K562 (cell line): Measurements from ENCODE around the gene HRC. TPM values are rescaled to one million over a fixed set of nuclear protein-coding genes. Genes with fewer than 3 reads are reported as not detected.

Experiments used
- ATAC-seq: fragments of 200-7000 bp; cut with Tn5 transposase; 3 replicates; pipeline ENCODE4 v1.9.1; 2020; ENCODE audit warnings: moderate library complexity
- BruUV-seq: library from RNA; stranded (reverse); fragments of 400-500 nt; replicated peaks from 2 replicates; lab custom pipeline; 2021; lab: Mats Ljungman, UMichigan
- CTCF ChIA-PET: fragments of 300-600 bp; formaldehyde crosslinking; extraction: SDS; loops from one replicate; lab custom pipeline; 2021; ENCODE audit warnings: low intra/inter-chr PET ratio; lab: Yijun Ruan, JAX
- POLR2A ChIA-PET: fragments of 300-600, 350-650 bp; sonication (Branson Sonifier 250); formaldehyde crosslinking; extraction: SDS; loops from one replicate; lab custom pipeline; 2021; ENCODE audit warnings: antibody characterized with exemption, inconsistent platforms; lab: Yijun Ruan, JAX
- DNase-seq, 4 experiments: peaks; one replicate each; pipeline versions ENCODE4 v3.0.0 to v3.0.0-alpha.2; 2011 to 2018; ENCODE audit warnings: low spot score in 3 of 4, mixed read lengths in 3 of 4; ENCODE audit errors: extremely low read depth in 1 of 4
- FAIRE-seq: peaks from 2 replicates; lab custom pipeline; 2011; peaks lifted over from hg19 to GRCh38; lab: Jason Lieb, UNC
- H2AFZ ChIP-seq: 2 replicates; pipeline ENCODE4 v1.6.0; 2011; ENCODE audit warnings: low read depth, low read length, control low read depth, inconsistent platforms
- H3K27ac ChIP-seq: fragments of 200-600 bp; 3 replicates; pipeline ENCODE4 v1.8.0; 2011; ENCODE audit warnings: low read depth, mild to moderate bottlenecking, control low read depth, inconsistent platforms, low read length, moderate library complexity, mixed read lengths; ENCODE audit errors: extremely low read depth
- H3K27me3 ChIP-seq, 2 experiments: fragments of 300-600 bp in 1 of 2; 2 replicates in 1 of 2; 3 replicates in 1 of 2; pipeline versions ENCODE4 v1.6.0 to v1.8.0; 2011; ENCODE audit warnings: inconsistent platforms in 2 of 2, low read length in 2 of 2, mild to moderate bottlenecking in 1 of 2, mixed read lengths in 1 of 2, moderate library complexity in 1 of 2; ENCODE audit not compliant: control insufficient read depth in 2 of 2, insufficient read depth in 2 of 2
- H3K36me3 ChIP-seq: fragments of 300-600 bp; 3 replicates; pipeline ENCODE4 v1.8.0; 2011; ENCODE audit warnings: mild to moderate bottlenecking, low read length, inconsistent platforms; ENCODE audit not compliant: control insufficient read depth, insufficient read depth
- H3K4me1 ChIP-seq, 2 experiments: fragments of 200-600 bp in 1 of 2; replicated peaks in 1 of 2; 2 replicates in 1 of 2; 3 replicates in 1 of 2; pipeline versions ENCODE4 v1.5.1 to v1.8.0; 2011; ENCODE audit warnings: inconsistent platforms in 2 of 2, low read length in 2 of 2, mild to moderate bottlenecking in 1 of 2, mixed read lengths in 1 of 2, moderate library complexity in 1 of 2; ENCODE audit not compliant: control insufficient read depth in 2 of 2, insufficient read depth in 2 of 2
- H3K4me2 ChIP-seq: 2 replicates; pipeline ENCODE4 v1.6.1; 2011; ENCODE audit warnings: low read length, control low read depth, inconsistent platforms, mixed read lengths; ENCODE audit not compliant: insufficient read depth
- H3K4me3 ChIP-seq: fragments of 200-600 bp; sonication (generic), shearing (Covaris generic); 2 replicates; pipeline ENCODE4 v1.5.1; 2016; ENCODE audit warnings: control low read depth, inconsistent platforms
- H3K79me2 ChIP-seq: fragments of 200-600 bp; 3 replicates; pipeline ENCODE4 v1.8.0; 2011; ENCODE audit warnings: low read length, inconsistent platforms; ENCODE audit not compliant: control insufficient read depth, insufficient read depth
- H3K9ac ChIP-seq, 2 experiments: 2 replicates each; pipeline versions ENCODE4 v1.6.0 to v1.6.1; 2011; ENCODE audit warnings: low read depth in 2 of 2, low read length in 2 of 2, control low read depth in 1 of 2, inconsistent platforms in 1 of 2, mild to moderate bottlenecking in 1 of 2, mixed read lengths in 1 of 2; ENCODE audit not compliant: insufficient read depth in 1 of 2
- H3K9me1 ChIP-seq: one replicate; pipeline ENCODE4 v1.6.0; 2011; ENCODE audit warnings: inconsistent platforms, mild to moderate bottlenecking, low read length, moderate library complexity; ENCODE audit not compliant: control insufficient read depth, insufficient read depth
- H3K9me3 ChIP-seq: replicated peaks from 2 replicates; pipeline ENCODE4 v1.5.1; 2011; ENCODE audit warnings: low read depth, low read length, inconsistent platforms; ENCODE audit not compliant: control insufficient read depth, insufficient read depth
- H4K20me1 ChIP-seq: replicated peaks from 2 replicates; pipeline ENCODE4 v1.6.1; 2011; ENCODE audit warnings: low read length, inconsistent platforms, mixed read lengths; ENCODE audit not compliant: control insufficient read depth, insufficient read depth
- CC2D1A ChIP-seq: fragments of 450-650 bp; IDR thresholded peaks from 2 replicates; pipeline ENCODE4 v1.6.1; 2017; ENCODE audit warnings: mild to moderate bottlenecking
- CREB1 ChIP-seq, 2 experiments: sonication (generic) in 1 of 2; formaldehyde crosslinking in 1 of 2; IDR thresholded peaks; 2 replicates each; pipeline versions ENCODE4 v1.6.1 to v1.8.0; 2012 to 2022; ENCODE audit warnings: inconsistent platforms in 1 of 2, mild to moderate bottlenecking in 1 of 2, missing genetic modification reagents in 1 of 2, moderate library complexity in 1 of 2
- ESRRA ChIP-seq: fragments of 450-650 bp; IDR thresholded peaks from 2 replicates; pipeline ENCODE4 v1.6.1; 2014; ENCODE audit warnings: low read depth, mild to moderate bottlenecking, moderate library complexity, borderline replicate concordance
- FOS ChIP-seq: IDR thresholded peaks from 3 replicates; pipeline ENCODE4 v1.6.1; 2011; ENCODE audit not compliant: insufficient read length; ENCODE audit errors: extremely low read depth
- FOXA3 ChIP-seq, 2 experiments: fragments of 450-650 bp in 1 of 2; sonication (generic) in 1 of 2; formaldehyde crosslinking; IDR thresholded peaks in 1 of 2; conservative IDR thresholded peaks in 1 of 2; 2 replicates each; pipeline versions ENCODE4 v1.4.0 to v1.8.0; 2020 to 2022; ENCODE audit warnings: mild to moderate bottlenecking in 2 of 2, missing genetic modification reagents in 1 of 2
- FUS ChIP-seq: fragments of 200-400 bp; formaldehyde crosslinking; optimal IDR thresholded peaks from 2 replicates; pipeline ENCODE3; 2017; ENCODE audit warnings: low read depth, low read length
- GABPB1 ChIP-seq: sonication (generic); formaldehyde crosslinking; IDR thresholded peaks from 2 replicates; pipeline ENCODE4 v1.8.0; 2022; ENCODE audit warnings: mild to moderate bottlenecking, missing genetic modification reagents
- HDAC6 ChIP-seq: IDR thresholded peaks from 2 replicates; pipeline ENCODE4 v1.6.1; 2012; ENCODE audit warnings: low read depth, mild to moderate bottlenecking, control low read depth, inconsistent platforms, low read length, moderate library complexity
- HDGF ChIP-seq: fragments of 450-650 bp; IDR thresholded peaks from 2 replicates; pipeline ENCODE4 v1.6.1; 2016
- L3MBTL2 ChIP-seq: fragments of 450-650 bp; IDR thresholded peaks from 2 replicates; pipeline ENCODE4 v1.6.1; 2016; ENCODE audit warnings: mild to moderate bottlenecking, moderate library complexity
- MCM7 ChIP-seq, 2 experiments: fragments of 450-650 bp; IDR thresholded peaks; 2 replicates each; pipeline ENCODE4 v1.6.1; 2016 to 2018
- PHB2 ChIP-seq: fragments of 450-650 bp; IDR thresholded peaks from 2 replicates; pipeline ENCODE4 v1.6.1; 2017; ENCODE audit warnings: low read depth
- POLR2B ChIP-seq: fragments of 450-650 bp; IDR thresholded peaks from 2 replicates; pipeline ENCODE4 v1.6.1; 2018; ENCODE audit warnings: low read depth; ENCODE audit not compliant: partially characterized antibody
- RFX5 ChIP-seq: IDR thresholded peaks from 2 replicates; pipeline ENCODE4 v1.6.1; 2011; ENCODE audit warnings: low read depth, mild to moderate bottlenecking, improper control_type of control experiment, low read length
- SNAPC5 ChIP-seq: fragments of 250-450 bp; sonication (Bioruptor Pico); IDR thresholded peaks from 2 replicates; pipeline ENCODE4 v1.8.0; 2021; ENCODE audit warnings: moderate library complexity, mild to moderate bottlenecking, inconsistent platforms
- STAT5A ChIP-seq: IDR thresholded peaks from 2 replicates; pipeline ENCODE4 v1.6.1; 2012; ENCODE audit warnings: low read length, inconsistent platforms, borderline replicate concordance
- ZNF184 ChIP-seq: sonication (generic); formaldehyde crosslinking; IDR thresholded peaks from 2 replicates; pipeline ENCODE4 v1.5.0; 2020; ENCODE audit warnings: missing genetic modification reagents
- ZNF436 ChIP-seq: fragments of 250-450, 450-650 bp; sonication (Bioruptor Pico); formaldehyde crosslinking; IDR thresholded peaks from 2 replicates; pipeline ENCODE4 v1.7.0; 2020; ENCODE audit warnings: mild to moderate bottlenecking
- ZNF507 ChIP-seq: conservative IDR thresholded peaks from 2 replicates; pipeline ENCODE4 v1.6.1; 2017; ENCODE audit warnings: missing genetic modification characterization, missing compliant biosample characterization
- ZNF76 ChIP-seq: fragments of 250-450 bp; sonication (Bioruptor Pico); IDR thresholded peaks from 2 replicates; pipeline ENCODE4 v1.4.0; 2020; ENCODE audit warnings: mild to moderate bottlenecking, moderate library complexity, borderline replicate concordance
- ZSCAN29 ChIP-seq: fragments of 450-650 bp; IDR thresholded peaks from 2 replicates; pipeline ENCODE4 v1.6.1; 2017
- WGBS: fragments of 100-300 bp; shearing (Covaris generic); methylation state at CpG from one replicate; pipeline ENCODE4 v1.1.6; 2016; ENCODE audit warnings: low coverage, mixed read lengths; ENCODE audit not compliant: insufficient coverage; ENCODE audit errors: missing lambda C conversion rate; 5-methylcytosine and 5-hydroxymethylcytosine counted together
- in situ Hi-C: fragments of 300-500 bp; cut with MboI; formaldehyde crosslinking; loops from 4 replicates; pipeline ENCODE4 v1.15.0; 2018; ENCODE audit warnings: inconsistent platforms, mixed read lengths
- intact Hi-C: fragments of 100-400 bp; cut with micrococcal nuclease; formaldehyde crosslinking; loops from 2 replicates; pipeline ENCODE4 v1.14.2; 2022
- polyA plus RNA-seq, 8 experiments: library from polyadenylated mRNA; depleted of rRNA in 4 of 8; stranded (reverse) in 5 of 8; unstranded in 3 of 8; fragments of >200 nt; fragmentation: Nextera tagmentation in 2 of 8; fragmentation: Illumina TruSeq in 1 of 8; extraction: Ambion mirVana in 2 of 8; extraction: Trizol in 1 of 8; gene quantifications; 2 replicates each; pipeline versions ENCODE4 v1.2.1 to v1.2.3, GENCODE V29; 2011 to 2014; ENCODE audit warnings: inconsistent platforms in 1 of 8, missing spikeins in 1 of 8
- total RNA-seq, 7 experiments: library from RNA; depleted of rRNA in 6 of 7; stranded (reverse); fragments of >200 nt in 6 of 7; fragmentation: Illumina TruSeq in 2 of 7; extraction: Trizol in 2 of 7; gene quantifications; 2 replicates each; pipeline versions ENCODE4 v1.2.1 to v1.2.3, GENCODE V29; 2011 to 2021; ENCODE audit warnings: low replicate concordance in 1 of 7
- TF ChIP-seq, protein P1 (sequence below): fragments of 450-650 bp; formaldehyde crosslinking; IDR thresholded peaks from 2 replicates; pipeline ENCODE4 v1.4.0; 2022; ENCODE audit warnings: mild to moderate bottlenecking, moderate library complexity
- TF ChIP-seq, protein P2 (sequence below): fragments of 450-650 bp; formaldehyde crosslinking; IDR thresholded peaks from 2 replicates; pipeline ENCODE4 v1.4.0; 2020; ENCODE audit warnings: mild to moderate bottlenecking, moderate library complexity

Gene HRC
- total and polyA plus RNA-seq, 9 of the 15 experiments (the other 6 are each of a cell fraction or from before 2014, with no cell fraction given) = 0.66 to 18.7 (median 13.1) TPM

DNA sequence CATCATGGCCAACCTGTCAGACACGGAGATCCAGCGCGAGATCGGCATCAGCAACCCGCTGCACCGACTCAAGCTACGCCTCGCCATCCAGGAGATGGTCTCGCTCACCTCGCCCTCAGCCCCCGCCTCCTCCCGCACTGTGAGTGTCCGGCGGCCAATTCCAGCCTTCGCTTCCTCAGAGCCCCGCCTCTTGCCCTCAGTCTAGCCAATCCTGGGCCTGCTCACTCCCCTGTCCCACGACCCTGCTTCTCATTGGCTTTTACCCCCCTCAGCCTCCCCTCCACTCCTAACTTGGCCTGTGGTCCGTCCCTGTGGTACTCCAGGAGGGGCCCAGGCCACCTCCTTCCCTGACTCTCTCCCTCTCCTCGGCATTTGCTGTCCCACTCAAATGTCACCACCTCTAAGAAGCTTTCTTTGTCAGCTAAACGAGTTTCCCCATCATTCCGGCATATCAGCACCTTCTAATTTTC is 12.3 kb downstream of the HRC start (continued):
- TF ChIP-seq SNAPC5 (no peak), L3MBTL2 (peak; percentile 59; the same call in 1 of the 2 replicates), FOXA3 (CRISPR knock-in tag; conservative IDR thresholded peaks at IDR 0.05 in 1 of 2, IDR thresholded peaks at IDR 0.05 in 1 of 2) (no peak), GABPB1 (peak; percentile 45; the same call in 1 of the 2 replicates), FOS (peak; percentile 80), POLR2B (peak; percentile 32), HDAC6 (no peak), MCM7 (IDR thresholded peaks at IDR 0.05) (0 out of 4 replicates have a peak, but pooled peaks of 1 of the 2 experiments have one; percentile 34), CREB1 (IDR thresholded peaks at IDR 0.05) (no peak), CREB1 (CRISPR knock-in tag; IDR thresholded peaks at IDR 0.05) (peak; percentile 54; the same call in 1 of the 2 replicates), ZNF507 (no peak), HDGF (peak; percentile 97), ESRRA (peak; percentile 36; the same call in 1 of the 2 replicates), ZSCAN29 (no peak), PHB2 (no peak)

DNA sequence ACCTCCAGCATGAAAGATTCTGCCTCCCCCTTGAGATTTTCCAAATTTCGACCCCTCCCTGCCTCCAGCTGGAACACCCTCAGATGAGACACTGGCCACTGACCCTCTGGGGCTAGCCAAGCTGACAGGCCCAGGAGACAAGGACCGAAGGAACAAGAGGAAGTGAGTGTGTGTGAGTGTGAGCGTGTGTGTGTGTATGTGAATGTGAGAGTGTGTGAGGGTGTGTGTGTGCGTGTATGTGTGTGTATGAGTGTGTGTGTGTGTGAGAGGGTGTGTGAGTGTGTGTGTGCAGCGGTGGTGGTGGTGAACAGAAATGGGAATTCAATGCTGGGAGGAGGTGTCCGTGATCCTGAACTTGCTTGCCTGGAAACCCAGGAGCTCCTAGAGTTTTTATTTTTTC is 13.8 kb downstream of the HRC start:
- Histone ChIP-seq H3K9me3 (no peaks in the 10 kb centered on the region), H3K9ac (no peak overlapping the region), H3K4me3 (no peak overlapping the region), H3K4me2 (no peak overlapping the region), H3K4me1 (peaks cover 10 to 37% of the 10 kb centered on the region in 2 experiments; a peak in 4 of 5 replicates), H3K36me3 (peaks cover 7% of the 10 kb centered on the region; the same call in 1 of the 3 replicates), H2AFZ (no peak overlapping the region), H3K27ac (no peak overlapping the region), H3K79me2 (no peaks in the 10 kb centered on the region), H3K9me1 (no peaks in the 10 kb centered on the region), H4K20me1 (no peaks in the 10 kb centered on the region), H3K27me3 (no peaks in the 10 kb centered on the region)
- BruUV-seq = no TSS peak
- FAIRE-seq = peak; percentile 46
- CTCF ChIA-PET = no interaction called here
- no peak for ATAC-seq
- 63% methylated on average over 5 of the region's 6 CpGs for WGBS
- in situ Hi-C loops (no loop called here), intact Hi-C loops (no loop called here)
- POLR2A ChIA-PET = interaction anchor here (0.5 to 1.3 kb wide), 2 partner anchors 10 to 12 kb away, joined by 3 read pairs; no protein-coding TSS in a partner anchor
- DNase-seq = no peak
- no peak for TF ChIP-seq CC2D1A
- no peak for TF ChIP-seq FUS
- TF ChIP-seq ZNF184 (CRISPR knock-in tag) = no peak
- TF ChIP-seq ZNF436 (CRISPR knock-in tag) = no peak
- TF ChIP-seq, protein P1, sequence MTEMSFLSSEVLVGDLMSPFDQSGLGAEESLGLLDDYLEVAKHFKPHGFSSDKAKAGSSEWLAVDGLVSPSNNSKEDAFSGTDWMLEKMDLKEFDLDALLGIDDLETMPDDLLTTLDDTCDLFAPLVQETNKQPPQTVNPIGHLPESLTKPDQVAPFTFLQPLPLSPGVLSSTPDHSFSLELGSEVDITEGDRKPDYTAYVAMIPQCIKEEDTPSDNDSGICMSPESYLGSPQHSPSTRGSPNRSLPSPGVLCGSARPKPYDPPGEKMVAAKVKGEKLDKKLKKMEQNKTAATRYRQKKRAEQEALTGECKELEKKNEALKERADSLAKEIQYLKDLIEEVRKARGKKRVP (CRISPR knock-in tag) = no peak
- TF ChIP-seq, protein P2, sequence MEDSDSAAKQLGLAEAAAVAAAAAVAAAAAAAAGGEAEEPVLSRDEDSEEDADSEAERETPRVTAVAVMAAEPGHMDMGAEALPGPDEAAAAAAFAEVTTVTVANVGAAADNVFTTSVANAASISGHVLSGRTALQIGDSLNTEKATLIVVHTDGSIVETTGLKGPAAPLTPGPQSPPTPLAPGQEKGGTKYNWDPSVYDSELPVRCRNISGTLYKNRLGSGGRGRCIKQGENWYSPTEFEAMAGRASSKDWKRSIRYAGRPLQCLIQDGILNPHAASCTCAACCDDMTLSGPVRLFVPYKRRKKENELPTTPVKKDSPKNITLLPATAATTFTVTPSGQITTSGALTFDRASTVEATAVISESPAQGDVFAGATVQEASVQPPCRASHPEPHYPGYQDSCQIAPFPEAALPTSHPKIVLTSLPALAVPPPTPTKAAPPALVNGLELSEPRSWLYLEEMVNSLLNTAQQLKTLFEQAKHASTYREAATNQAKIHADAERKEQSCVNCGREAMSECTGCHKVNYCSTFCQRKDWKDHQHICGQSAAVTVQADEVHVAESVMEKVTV = no peak
- TF ChIP-seq ZNF76 (CRISPR knock-in tag) = no peak
- no peak for TF ChIP-seq RFX5
- peak; percentile 34 for TF ChIP-seq POLR2B
- TF ChIP-seq STAT5A = no peak
